HG02678 (cell line): Measurements from ENCODE around the gene CD68.

ENCODE experiments used
- ATAC-seq: cut with Tn5 transposase; IDR thresholded peaks from one replicate; pipeline ENCODE4 v1.9.1; 2021; ENCODE audit warnings: mild to moderate bottlenecking, moderate library complexity; ENCODE audit not compliant: unreplicated experiment

Gene CD68

DNA sequence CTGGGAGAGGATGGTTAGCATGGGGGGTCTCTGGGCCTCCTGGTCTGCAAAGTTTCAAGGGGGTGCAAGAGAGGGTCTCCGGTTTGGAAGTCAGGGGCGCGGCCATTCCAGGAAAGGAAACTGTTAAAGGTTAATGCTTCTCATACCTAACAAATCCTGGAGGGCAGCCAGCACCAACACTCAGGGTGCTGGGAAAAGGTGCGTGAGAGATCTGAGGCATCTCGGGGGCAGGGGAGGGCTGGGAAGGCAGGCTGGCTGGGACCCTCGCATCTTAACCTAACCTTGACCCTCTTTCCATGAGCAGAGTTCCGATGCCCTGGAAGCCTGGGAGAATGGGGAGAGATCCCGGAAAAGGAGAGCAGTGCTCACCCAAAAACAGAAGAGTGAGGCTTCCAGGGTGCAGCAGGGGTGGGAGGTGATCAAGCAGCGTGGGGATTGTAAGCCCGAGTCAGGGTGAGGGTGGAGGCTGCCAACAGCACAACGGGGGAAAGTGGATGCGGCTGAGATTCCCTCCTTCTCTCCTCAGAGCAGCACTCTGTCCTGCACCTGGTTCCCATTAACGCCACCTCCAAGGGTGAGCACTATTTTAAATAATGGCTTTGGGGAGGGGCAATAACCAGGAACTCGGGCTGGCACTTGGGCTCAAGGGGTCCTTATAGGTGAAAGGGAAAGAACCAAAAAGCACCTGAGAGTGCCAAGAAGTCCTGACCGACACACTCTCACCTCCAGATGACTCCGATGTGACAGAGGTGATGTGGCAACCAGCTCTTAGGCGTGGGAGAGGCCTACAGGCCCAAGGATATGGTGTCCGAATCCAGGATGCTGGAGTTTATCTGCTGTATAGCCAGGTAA is 19.9 kb upstream of the CD68 start:
- no peak for ATAC-seq

DNA sequence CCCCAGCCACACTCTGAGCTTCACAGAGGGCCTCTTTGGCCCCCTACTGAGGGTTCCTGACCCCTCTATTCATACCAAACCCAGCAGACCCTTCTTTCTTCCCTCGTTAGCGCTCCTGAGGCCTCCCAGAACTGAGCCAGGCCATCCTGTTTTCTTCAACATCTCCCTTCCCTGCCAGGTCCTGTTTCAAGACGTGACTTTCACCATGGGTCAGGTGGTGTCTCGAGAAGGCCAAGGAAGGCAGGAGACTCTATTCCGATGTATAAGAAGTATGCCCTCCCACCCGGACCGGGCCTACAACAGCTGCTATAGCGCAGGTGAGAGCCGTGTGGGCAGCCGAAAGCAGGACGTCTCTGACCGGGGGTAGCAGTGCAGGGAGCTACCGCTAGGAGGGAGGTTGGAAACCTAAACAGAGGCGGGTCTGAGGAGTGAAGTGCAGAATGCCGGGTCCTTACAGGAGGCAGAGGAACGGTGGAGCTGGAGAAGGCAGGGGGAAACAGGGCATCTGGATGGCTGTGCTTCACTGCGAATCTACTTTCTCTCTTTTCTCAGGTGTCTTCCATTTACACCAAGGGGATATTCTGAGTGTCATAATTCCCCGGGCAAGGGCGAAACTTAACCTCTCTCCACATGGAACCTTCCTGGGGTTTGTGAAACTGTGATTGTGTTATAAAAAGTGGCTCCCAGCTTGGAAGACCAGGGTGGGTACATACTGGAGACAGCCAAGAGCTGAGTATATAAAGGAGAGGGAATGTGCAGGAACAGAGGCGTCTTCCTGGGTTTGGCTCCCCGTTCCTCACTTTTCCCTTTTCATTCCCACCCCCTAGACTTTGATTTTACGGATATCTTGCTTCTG is 19.0 kb upstream of the CD68 start:
- ATAC-seq, result no peak

DNA sequence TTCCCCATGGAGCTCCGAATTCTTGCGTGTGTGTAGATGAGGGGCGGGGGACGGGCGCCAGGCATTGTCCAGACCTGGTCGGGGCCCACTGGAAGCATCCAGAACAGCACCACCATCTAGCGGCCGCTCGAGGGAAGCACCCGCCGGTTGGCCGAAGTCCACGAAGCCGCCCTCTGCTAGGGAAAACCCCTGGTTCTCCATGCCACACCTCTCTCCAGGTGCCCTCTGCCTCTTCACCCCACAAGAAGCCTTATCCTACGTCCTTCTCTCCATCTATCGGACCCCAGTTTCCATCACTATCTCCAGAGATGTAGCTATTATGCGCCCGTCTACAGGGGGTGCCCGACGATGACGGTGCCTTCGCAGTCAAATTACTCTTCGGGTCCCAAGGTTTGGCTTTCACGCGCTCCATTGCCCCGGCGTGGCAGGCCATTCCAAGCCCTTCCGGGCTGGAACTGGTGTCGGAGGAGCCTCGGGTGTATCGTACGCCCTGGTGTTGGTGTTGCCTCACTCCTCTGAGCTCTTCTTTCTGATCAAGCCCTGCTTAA is 18.3 kb upstream of the CD68 start:
- peak; percentile 46 for ATAC-seq

DNA sequence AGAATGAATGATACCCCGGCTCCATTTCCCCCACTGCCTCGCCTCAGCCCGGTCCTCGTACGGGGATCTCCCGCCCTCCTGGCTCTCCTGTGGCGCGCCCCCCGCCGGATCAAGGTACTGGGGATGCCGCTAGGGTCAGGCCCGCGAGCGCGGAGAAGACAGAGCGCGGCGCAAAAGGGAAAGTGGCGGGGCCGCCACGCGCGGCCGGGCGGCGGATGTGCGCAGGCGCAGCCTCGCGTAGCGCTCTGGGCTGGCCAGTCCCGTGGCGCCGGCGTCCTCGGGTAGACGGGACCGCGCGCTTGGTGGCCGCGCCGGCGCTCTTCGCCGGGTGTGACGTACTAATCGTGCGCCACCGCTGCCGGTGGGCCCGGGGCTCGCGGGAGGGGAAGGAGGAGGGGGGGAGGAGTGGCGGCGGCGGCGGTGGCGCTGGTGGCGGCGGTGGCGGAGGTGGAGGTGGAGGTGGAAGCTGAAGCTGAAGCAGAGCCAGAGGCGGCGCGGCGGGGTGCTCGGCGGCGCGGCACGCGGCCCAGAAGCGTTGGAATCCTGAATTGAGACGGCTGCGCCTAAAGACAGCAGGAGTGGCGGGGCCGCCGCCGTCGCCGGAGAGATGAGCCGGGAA is 17.7 kb upstream of the CD68 start, which contains the start of gene SENP3:
Gene SENP3 (plus strand): TSS at position 331 of the 619 bp plus-strand sequence. CDS start 1,158 bp downstream, outside the sequence.
- ATAC-seq, result peak; percentile 63

DNA sequence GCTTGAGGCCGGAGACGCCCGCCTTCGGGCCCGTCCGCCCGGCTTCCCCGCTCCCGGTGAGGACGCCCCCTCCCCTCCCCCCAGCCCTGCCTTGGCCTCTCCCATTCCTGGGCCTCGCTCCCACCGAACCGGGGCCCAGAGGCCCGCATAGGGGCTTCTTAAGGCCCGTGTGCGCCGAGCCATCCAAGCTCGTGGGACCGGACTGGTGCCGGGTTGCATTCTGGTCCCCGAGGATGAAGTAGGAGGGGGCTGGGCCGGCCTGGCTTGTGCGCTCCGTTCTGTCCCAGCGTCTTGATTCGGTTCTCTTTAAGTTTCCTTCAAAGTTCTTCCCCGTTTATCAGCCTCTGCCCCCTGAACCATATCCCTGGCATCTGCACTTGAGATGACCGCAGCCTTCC is 17.2 kb upstream of the CD68 start:
- ATAC-seq, result peak; percentile 9

DNA sequence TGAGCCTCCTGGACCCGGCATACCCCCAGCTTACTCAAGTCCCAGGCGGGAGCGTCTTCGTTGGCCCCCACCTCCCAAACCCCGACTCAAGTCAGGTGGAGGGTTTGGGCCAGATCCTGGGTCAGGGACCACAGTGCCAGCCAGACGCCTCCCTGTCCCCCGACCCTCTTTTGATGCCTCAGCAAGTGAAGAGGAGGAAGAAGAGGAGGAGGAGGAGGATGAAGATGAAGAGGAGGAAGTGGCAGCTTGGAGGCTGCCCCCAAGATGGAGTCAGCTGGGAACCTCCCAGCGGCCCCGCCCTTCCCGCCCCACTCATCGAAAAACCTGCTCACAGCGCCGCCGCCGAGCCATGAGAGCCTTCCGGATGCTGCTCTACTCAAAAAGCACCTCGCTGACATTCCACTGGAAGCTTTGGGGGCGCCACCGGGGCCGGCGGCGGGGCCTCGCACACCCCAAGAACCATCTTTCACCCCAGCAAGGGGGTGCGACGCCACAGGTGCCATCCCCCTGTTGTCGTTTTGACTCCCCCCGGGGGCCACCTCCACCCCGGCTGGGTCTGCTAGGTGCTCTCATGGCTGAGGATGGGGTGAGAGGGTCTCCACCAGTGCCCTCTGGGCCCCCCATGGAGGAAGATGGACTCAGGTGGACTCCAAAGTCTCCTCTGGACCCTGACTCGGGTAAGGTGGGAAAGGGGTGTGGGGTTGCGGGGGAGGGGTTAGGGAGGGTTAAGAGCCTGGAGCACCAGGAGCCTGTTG is 16.1 kb upstream of the CD68 start:
- ATAC-seq, result no peak

DNA sequence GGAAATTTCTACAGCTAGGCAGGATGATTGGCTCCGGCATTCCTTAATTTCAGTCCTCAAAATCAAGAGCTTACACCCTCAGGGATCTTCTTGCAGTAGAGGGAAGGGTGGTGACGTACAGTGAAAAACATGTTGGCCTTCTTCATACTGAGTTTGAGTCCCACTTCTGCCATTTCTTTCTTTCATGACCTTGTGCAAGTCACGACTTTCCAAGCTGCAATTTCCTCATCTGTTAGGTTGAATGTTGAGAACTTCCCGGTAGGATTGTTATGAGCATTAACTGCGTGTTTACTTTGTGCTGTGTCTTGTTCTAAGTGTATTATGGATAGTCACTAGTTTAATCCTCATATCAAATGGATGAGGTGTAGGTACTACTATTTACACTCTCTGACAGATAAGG is 9.9 kb upstream of the CD68 start:
- no peak for ATAC-seq

DNA sequence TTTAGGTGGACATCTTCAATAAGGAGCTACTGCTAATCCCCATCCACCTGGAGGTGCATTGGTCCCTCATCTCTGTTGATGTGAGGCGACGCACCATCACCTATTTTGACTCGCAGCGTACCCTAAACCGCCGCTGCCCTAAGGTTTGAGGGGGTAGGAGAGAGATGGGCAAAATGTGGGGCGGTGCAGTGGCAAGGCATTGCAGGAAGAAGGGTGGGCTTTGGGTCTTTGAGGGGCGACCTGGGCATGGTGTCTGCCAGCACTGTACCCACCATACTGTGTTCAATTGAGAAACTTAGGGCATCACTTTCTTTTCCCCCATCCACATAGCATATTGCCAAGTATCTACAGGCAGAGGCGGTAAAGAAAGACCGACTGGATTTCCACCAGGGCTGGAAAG is 9.1 kb upstream of the CD68 start:
- ATAC-seq, result no peak

DNA sequence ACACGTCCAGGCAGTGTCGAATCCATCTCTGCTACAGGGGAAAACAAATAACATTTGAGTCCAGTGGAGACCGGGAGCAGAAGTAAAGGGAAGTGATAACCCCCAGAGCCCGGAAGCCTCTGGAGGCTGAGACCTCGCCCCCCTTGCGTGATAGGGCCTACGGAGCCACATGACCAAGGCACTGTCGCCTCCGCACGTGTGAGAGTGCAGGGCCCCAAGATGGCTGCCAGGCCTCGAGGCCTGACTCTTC is 7.2 kb upstream of the CD68 start:
- no peak for ATAC-seq

DNA sequence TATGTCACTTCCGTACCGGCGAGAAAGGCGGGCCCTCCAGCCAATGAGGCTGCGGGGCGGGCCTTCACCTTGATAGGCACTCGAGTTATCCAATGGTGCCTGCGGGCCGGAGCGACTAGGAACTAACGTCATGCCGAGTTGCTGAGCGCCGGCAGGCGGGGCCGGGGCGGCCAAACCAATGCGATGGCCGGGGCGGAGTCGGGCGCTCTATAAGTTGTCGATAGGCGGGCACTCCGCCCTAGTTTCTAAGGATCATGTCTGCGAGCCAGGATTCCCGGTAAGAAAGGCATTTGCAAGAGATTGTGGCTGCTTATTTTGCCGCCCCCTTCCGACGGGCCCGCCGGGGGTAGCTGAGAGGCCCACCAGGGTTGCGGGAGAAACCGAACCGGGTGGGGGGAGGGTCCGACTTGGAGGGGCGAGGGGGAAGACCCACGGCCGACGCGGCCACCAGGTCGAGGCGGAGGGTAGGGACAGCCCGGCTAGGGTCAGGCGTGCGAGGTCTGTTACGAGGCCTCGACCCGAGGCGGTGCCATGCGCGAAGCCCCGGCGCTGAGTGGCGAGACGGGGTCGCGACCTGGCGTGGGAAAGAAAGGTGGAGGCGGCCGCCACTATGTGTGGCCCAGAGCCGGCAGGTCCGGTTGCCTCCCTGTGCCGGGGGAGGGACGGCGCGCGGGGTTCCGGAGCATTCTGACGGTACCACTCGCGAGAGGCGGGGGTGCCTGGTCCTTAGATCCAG is 6.7 kb upstream of the CD68 start:
- ATAC-seq, result peak; percentile 87

DNA sequence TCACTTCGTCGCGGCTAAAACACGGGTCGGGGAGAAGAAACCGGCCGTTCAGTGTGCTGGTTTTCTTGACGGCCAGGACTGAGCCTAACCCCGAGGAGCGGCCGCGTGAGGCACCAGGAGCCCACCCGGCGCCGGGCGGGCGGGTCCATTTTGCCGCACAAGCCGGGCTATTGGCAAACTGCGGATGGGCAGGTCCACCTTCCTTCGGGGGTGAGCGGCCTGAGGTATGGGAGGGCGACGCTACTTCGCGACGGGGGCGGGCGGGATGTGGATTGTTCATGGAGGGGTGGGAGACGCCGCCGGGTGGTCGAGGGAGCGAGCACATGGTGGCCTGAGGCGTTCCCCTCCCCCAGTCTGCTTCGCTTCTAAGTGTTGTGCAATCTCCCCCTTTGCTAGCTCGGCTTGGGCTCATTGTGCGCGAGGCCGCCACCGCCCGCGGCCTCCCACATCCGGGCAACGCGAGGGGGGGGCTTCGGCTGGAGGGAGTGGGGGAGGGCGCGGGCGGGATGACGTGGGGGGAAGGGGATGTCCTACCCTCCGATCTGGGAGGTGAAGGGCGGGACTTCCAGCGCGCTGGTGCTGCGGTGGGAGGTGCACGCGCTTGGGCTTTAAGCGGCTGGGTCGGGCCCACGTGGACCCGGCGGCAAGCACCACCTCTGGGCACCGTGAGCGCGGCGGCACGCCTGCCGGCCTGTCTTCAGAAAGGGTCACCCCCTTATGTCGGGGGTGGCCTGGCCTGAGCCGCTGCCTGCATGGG is 5.9 kb upstream of the CD68 start:
- ATAC-seq, result no peak

DNA sequence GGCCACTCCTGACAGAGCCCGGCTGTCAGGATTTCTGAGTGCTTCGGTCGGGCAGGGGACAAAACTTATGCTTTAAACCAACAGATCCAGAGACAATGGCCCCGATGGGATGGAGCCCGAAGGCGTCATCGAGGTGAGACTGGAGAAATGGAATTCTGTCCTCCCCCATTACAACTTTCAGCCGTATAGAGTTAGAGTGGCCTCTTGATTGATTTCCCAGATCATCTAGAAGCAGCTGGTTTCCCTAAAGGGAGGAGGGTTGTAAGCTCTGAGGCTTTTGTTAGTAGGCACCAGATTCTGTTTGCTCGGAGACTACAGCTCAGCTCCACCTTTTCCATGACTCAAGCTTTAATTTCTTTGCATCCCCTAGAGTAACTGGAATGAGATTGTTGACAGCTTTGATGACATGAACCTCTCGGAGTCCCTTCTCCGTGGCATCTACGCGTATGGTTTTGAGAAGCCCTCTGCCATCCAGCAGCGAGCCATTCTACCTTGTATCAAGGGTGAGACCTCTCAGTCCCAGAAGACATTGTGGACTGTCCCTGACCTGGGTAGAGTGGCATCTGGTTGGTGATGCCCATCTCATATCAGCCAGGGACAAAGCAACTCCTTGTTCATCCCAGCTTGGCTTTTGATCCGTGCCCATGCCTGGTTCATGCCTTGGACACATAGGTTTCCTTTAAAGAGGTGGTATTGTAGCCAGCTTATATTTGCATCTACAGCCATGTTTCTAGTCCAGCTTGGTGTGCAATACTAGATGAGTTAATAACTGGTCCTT is 5.1 kb upstream of the CD68 start:
- ATAC-seq, result no peak

DNA sequence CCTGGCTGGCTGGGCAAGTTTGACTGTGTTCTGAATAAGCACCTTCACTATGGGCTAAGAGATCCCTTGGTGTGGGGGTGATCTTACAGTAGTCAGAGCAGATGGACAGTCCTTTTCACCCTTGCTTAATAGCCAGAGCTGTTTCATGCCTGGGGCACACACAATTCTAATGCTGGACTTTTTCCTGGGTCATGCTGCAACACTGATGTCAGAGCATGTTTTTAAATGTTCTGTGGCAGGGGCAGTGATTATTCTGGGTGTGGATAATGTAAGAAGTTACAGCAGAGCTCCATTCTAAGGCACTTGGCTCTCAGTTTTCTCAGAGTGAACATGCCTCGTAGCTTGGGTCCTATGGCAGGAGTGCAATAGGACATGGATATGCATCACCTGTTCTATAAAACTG is 4.0 kb upstream of the CD68 start:
- ATAC-seq, result no peak

DNA sequence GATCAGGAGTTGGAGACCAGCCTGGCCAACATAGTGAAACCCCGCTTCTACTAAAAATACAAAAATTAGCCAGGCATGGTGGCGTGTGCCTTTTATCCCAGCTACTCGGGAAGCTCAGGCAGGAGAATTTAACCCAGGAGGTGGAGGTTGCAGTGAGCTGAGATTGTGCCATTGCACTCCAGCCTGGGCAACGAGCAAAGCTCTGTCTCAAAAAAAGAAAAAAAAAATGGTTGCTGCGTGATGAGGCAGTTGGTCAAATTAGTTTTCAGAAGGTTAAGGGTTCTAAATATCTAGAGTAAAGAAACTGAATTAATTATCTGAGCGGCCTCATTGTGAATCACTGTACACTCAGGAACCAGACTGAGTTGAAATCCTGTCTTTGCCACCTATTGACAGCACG is 3.5 kb upstream of the CD68 start:
- ATAC-seq, result no peak

DNA sequence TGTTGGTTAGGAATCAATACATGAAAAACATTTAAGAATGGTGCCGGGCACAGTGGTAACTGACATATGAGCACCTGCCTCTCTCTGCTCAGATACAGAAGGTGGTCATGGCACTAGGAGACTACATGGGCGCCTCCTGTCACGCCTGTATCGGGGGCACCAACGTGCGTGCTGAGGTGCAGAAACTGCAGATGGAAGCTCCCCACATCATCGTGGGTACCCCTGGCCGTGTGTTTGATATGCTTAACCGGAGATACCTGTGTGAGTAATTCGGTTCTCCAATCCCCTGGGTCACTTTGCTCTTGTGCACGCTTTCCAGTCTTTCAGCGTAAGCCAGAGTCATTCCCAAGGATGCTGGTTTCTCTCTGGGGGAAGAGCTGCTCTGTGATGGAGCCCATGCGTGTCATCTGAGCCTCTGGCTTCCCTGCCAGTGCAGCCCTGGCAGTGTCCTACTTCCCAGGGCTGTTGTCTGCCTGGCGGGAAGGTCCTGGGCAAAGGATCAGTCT is 3.0 kb upstream of the CD68 start:
- no peak for ATAC-seq

DNA sequence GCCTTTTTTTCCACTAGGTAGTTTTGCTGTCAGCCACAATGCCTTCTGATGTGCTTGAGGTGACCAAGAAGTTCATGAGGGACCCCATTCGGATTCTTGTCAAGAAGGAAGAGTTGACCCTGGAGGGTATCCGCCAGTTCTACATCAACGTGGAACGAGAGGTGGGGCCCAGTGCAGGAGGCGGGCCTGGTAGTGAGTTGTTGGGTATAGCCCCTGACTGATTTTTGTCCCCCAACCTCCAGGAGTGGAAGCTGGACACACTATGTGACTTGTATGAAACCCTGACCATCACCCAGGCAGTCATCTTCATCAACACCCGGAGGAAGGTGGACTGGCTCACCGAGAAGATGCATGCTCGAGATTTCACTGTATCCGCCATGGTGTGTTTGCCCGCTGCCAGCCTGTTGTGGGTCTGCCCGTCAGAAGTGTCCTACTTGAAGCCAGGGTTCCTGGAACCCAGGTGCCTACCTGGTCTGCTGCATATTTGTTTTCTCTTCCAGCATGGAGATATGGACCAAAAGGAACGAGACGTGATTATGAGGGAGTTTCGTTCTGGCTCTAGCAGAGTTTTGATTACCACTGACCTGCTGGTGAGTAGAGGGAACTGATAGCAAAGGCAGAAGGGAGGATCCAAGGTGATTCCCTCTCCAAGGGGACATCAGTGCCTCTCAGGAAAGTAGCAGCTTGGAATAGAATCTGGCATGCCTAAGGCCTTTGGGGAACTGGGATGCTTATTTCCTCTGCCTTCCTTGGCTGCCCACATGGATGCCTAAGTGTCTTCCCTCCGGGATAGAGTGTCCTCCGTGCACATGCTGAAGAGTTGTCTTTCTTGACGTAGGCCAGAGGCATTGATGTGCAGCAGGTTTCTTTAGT is 1.9 kb upstream of the CD68 start:
- ATAC-seq, result no peak

DNA sequence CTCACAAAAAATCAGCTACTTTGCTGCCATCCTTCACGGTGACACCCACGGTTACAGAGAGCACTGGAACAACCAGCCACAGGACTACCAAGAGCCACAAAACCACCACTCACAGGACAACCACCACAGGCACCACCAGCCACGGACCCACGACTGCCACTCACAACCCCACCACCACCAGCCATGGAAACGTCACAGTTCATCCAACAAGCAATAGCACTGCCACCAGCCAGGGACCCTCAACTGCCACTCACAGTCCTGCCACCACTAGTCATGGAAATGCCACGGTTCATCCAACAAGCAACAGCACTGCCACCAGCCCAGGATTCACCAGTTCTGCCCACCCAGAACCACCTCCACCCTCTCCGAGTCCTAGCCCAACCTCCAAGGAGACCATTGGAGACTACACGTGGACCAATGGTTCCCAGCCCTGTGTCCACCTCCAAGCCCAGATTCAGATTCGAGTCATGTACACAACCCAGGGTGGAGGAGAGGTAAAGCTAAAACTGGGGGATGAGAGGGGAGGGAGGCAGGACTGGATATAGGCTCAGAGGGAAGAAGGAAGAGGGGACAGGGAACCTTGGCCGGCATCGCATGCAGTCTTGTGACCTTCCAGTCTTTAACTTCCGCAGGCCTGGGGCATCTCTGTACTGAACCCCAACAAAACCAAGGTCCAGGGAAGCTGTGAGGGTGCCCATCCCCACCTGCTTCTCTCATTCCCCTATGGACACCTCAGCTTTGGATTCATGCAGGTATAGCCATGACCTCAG is 581 bp downstream of the CD68 start:
- no peak for ATAC-seq
